Head of caudate nucleus (tissue), 42 donors: Measurements from ENCODE around the gene GRIN2C.
"Not testable (repeated sequence)": the region's sequence is repeated elsewhere in the genome, so short reads cannot be mapped to it uniquely, and the experiment has no call there.

Source experiments
- DNase-seq, 42 donors: peaks; one replicate each; pipeline versions ENCODE4 v3.0.0 to v3.0.0-alpha.2; 2020 to 2021; ENCODE audit warnings: mixed read lengths in 7 of 42
- intact Hi-C: fragments of 100-400 bp; cut with DNase I; formaldehyde crosslinking; loops from one replicate; pipeline ENCODE4 v1.15.0; 2022

The GRIN2C gene

GRCh38 chr17:74859459-74860228, at the start of gene GRIN2C:
GRIN2C (minus strand) TSS chr17:74859885; CDS start chr17:74855092, 4,793 bp downstream.
- intact Hi-C loops: no loop called here
- DNase-seq: peak in 1 of 42 donors; percentile 32

GRCh38 chr17:74909097-74909496, 49.4 kb upstream of the GRIN2C start:
- DNase-seq, intact Hi-C loops: not testable (repeated sequence)

- no peak for DNase-seq
- intact Hi-C loops: no loop called here
Observed at GRCh38 chr17:74907012-74907411, 47.3 kb upstream of the GRIN2C start.

- intact Hi-C loops, DNase-seq: not testable (repeated sequence)
Observed at GRCh38 chr17:74906214-74906793, 46.6 kb upstream of the GRIN2C start.

GRCh38 chr17:74904687-74905409, 45.2 kb upstream of the GRIN2C start:
- peak in 5 of 42 donors; percentile 29 to 45 (median 39) for DNase-seq
- intact Hi-C loops: no loop called here

- intact Hi-C loops: no loop called here
- DNase-seq: no peak
Observed at GRCh38 chr17:74903671-74904070, 44.0 kb upstream of the GRIN2C start.

GRCh38 chr17:74903034-74903433, 43.3 kb upstream of the GRIN2C start:
- DNase-seq: no peak

GRCh38 chr17:74901353-74902135, 41.9 kb upstream of the GRIN2C start:
- no peak for DNase-seq
- intact Hi-C loops: no loop called here

More at GRCh38 chr17:74903034-74903433, 43.3 kb upstream of the GRIN2C start:
- intact Hi-C loops: no loop called here

GRCh38 chr17:74900208-74900607, 40.5 kb upstream of the GRIN2C start:
- intact Hi-C loops: no loop called here
- DNase-seq: no peak

- intact Hi-C loops: no loop called here
- no peak for DNase-seq
Observed at GRCh38 chr17:74898376-74898946, 38.8 kb upstream of the GRIN2C start.

GRCh38 chr17:74893936-74894671, 34.4 kb upstream of the GRIN2C start:
- DNase-seq: no peak
- intact Hi-C loops: no loop called here

GRCh38 chr17:74892974-74893911, 33.6 kb upstream of the GRIN2C start, which contains the start of gene FADS6:
FADS6 (minus strand) TSS chr17:74893633; CDS start chr17:74893595, 38 bp downstream.
- peak in 30 of 42 donors; percentile 10 to 58 (median 42) for DNase-seq
- intact Hi-C loops: no loop called here

- DNase-seq: no peak
- intact Hi-C loops: no loop called here
Observed at GRCh38 chr17:74892013-74892841, 32.5 kb upstream of the GRIN2C start.

GRCh38 chr17:74890554-74890953, 30.9 kb upstream of the GRIN2C start:
- DNase-seq: no peak
- intact Hi-C loops: no loop called here

- intact Hi-C loops: no loop called here
- DNase-seq: no peak
Observed at GRCh38 chr17:74888469-74888868, 28.8 kb upstream of the GRIN2C start.

GRCh38 chr17:74883241-74883745, 23.6 kb upstream of the GRIN2C start:
- DNase-seq: no peak
- intact Hi-C loops: no loop called here
